SK-N-SH (cell line): ENCODE measurements around the gene EPB41L2. TPM values are rescaled to one million over a fixed set of nuclear protein-coding genes. Genes with fewer than 3 reads are reported as not detected.
A peak's percentile ranks its signal among the peaks of the same experiment; 100 is the strongest.

Experiments used
- CTCF ChIA-PET: fragments of 300-600, 350-600 bp; formaldehyde crosslinking; extraction: SDS; loops from one replicate; lab custom pipeline; 2021; lab: Yijun Ruan, JAX
- POLR2A ChIA-PET: fragments of 350-600 bp; sonication (Branson Sonifier 250); formaldehyde crosslinking; extraction: SDS; loops from one replicate; lab custom pipeline; 2020; ENCODE audit warnings: antibody characterized with exemption, inconsistent platforms; lab: Yijun Ruan, JAX
- DNase-seq: peaks from one replicate; pipeline ENCODE4 v3.0.0; 2012
- H2AFZ ChIP-seq: fragments of 200-600 bp; sonication (generic); 2 replicates; pipeline ENCODE4 v1.8.1; 2016; ENCODE audit warnings: antibody characterized with exemption, mild to moderate bottlenecking, low read depth
- H3F3A ChIP-seq: fragments of 200-600 bp; sonication (generic); replicated peaks from 2 replicates; pipeline ENCODE3; 2016; ENCODE audit warnings: antibody characterized with exemption, mild to moderate bottlenecking; ENCODE audit not compliant: insufficient read depth
- H3K27ac ChIP-seq, 2 experiments: fragments of 200-500 bp in 1 of 2; fragments of 200-600 bp in 1 of 2; sonication (Bioruptor generic) in 1 of 2; sonication (generic), shearing (Covaris generic) in 1 of 2; 2 replicates each; pipeline versions ENCODE4 v1.5.1 to v1.6.1; 2014 to 2016; ENCODE audit warnings: low read depth in 2 of 2, inconsistent platforms in 1 of 2, low read length in 1 of 2, mild to moderate bottlenecking in 1 of 2, mixed read lengths in 1 of 2
- H3K27me3 ChIP-seq: fragments of 200-600 bp; sonication (generic), shearing (Covaris generic); 2 replicates; pipeline ENCODE4 v1.6.1; 2016; ENCODE audit warnings: mixed run types; ENCODE audit not compliant: insufficient read depth
- H3K36me3 ChIP-seq, 2 experiments: fragments of 200-500 bp in 1 of 2; fragments of 200-600 bp in 1 of 2; sonication (Bioruptor generic) in 1 of 2; sonication (generic) in 1 of 2; replicated peaks in 1 of 2; 2 replicates each; pipeline versions ENCODE3 to v1.5.1; 2014 to 2016; ENCODE audit warnings: low read length in 1 of 2, mild to moderate bottlenecking in 1 of 2; ENCODE audit not compliant: insufficient read depth in 2 of 2, control insufficient read depth in 1 of 2
- H3K4me1 ChIP-seq, 2 experiments: fragments of 200-500 bp in 1 of 2; fragments of 200-600 bp in 1 of 2; sonication (Bioruptor generic) in 1 of 2; sonication (generic), shearing (Covaris generic) in 1 of 2; 2 replicates each; pipeline versions ENCODE4 v1.5.1 to v1.6.1; 2014 to 2016; ENCODE audit warnings: low read depth in 1 of 2, low read length in 1 of 2, mixed run types in 1 of 2; ENCODE audit not compliant: insufficient read depth in 2 of 2, control insufficient read depth in 1 of 2
- H3K4me2 ChIP-seq: fragments of 200-600 bp; sonication (generic), shearing (Covaris generic); 2 replicates; pipeline ENCODE4 v1.6.1; 2017; ENCODE audit warnings: mixed run types
- H3K4me3 ChIP-seq, 2 experiments: fragments of 200-500 bp in 1 of 2; fragments of 200-600 bp in 1 of 2; sonication (Bioruptor generic) in 1 of 2; sonication (generic), shearing (Covaris generic) in 1 of 2; 2 replicates each; pipeline versions ENCODE4 v1.5.1 to v1.8.1; 2014 to 2016; ENCODE audit warnings: low read depth in 2 of 2, inconsistent platforms in 1 of 2, low read length in 1 of 2, mild to moderate bottlenecking in 1 of 2, mixed read lengths in 1 of 2, moderate library complexity in 1 of 2
- H3K79me2 ChIP-seq: fragments of 200-600 bp; sonication (generic); 2 replicates; pipeline ENCODE4 v1.8.1; 2017; ENCODE audit warnings: mild to moderate bottlenecking; ENCODE audit not compliant: insufficient read depth
- H3K9ac ChIP-seq: fragments of 200-600 bp; sonication (generic); 2 replicates; pipeline ENCODE4 v1.6.1; 2017; ENCODE audit warnings: mixed run types
- H3K9me2 ChIP-seq: fragments of 200-600 bp; sonication (generic); 2 replicates; pipeline ENCODE4 v1.6.1; 2017; ENCODE audit warnings: mixed run types
- H3K9me3 ChIP-seq: fragments of 200-600 bp; sonication (generic); 2 replicates; pipeline ENCODE4 v1.6.1; 2017; ENCODE audit warnings: mixed run types, mild to moderate bottlenecking, moderate library complexity
- H4K20me1 ChIP-seq: fragments of 200-600 bp; sonication (generic); 2 replicates; pipeline ENCODE4 v1.6.1; 2017; ENCODE audit warnings: mild to moderate bottlenecking, mixed run types; ENCODE audit not compliant: insufficient read depth
- CHD2 ChIP-seq: fragments of 150-350 bp; IDR thresholded peaks from 2 replicates; pipeline ENCODE4 v1.6.1; 2018; ENCODE audit warnings: low read length; ENCODE audit not compliant: partially characterized antibody
- ELF1 ChIP-seq: IDR thresholded peaks from 2 replicates; pipeline ENCODE4 v1.4.0; 2012
- EZH2phosphoT487 ChIP-seq: fragments of 200-600 bp; sonication (generic); IDR thresholded peaks from 2 replicates; pipeline ENCODE4 v1.6.1; 2017; ENCODE audit warnings: low read depth, mixed run types, mild to moderate bottlenecking, antibody characterized with exemption, moderate library complexity, borderline replicate concordance
- GABPA ChIP-seq: IDR thresholded peaks from 2 replicates; pipeline ENCODE4 v1.4.0; 2012; ENCODE audit warnings: low read depth, mild to moderate bottlenecking
- GATA2 ChIP-seq: sonication (generic); formaldehyde crosslinking; IDR thresholded peaks from 2 replicates; pipeline ENCODE4 v1.5.0; 2020; ENCODE audit warnings: mild to moderate bottlenecking, missing genetic modification reagents
- JUND ChIP-seq: IDR thresholded peaks from 2 replicates; pipeline ENCODE4 v1.4.0; 2012
- MEF2A ChIP-seq: IDR thresholded peaks from 2 replicates; pipeline ENCODE4 v1.4.0; 2012; ENCODE audit warnings: low read depth, borderline replicate concordance
- MXI1 ChIP-seq: IDR thresholded peaks from 2 replicates; pipeline ENCODE4 v1.6.1; 2012; ENCODE audit warnings: mild to moderate bottlenecking, low read depth, low read length, improper control_type of control experiment
- NFIC ChIP-seq: IDR thresholded peaks from 2 replicates; pipeline ENCODE4 v1.4.0; 2012; ENCODE audit warnings: borderline replicate concordance
- NRF1 ChIP-seq: IDR thresholded peaks from 2 replicates; pipeline ENCODE4 v1.6.1; 2012; ENCODE audit warnings: low read depth, mild to moderate bottlenecking, low read length
- PBX3 ChIP-seq: IDR thresholded peaks from 2 replicates; pipeline ENCODE4; 2012
- POLR2AphosphoS5 ChIP-seq: IDR thresholded peaks from 2 replicates; pipeline ENCODE4 v1.6.1; 2012; ENCODE audit warnings: low read depth, low read length
- RAD21 ChIP-seq: IDR thresholded peaks from 2 replicates; pipeline ENCODE4 v1.6.1; 2012; ENCODE audit warnings: mild to moderate bottlenecking, low read length
- RCOR1 ChIP-seq: fragments of 150-350 bp; IDR thresholded peaks from 2 replicates; pipeline ENCODE4 v1.6.1; 2017; ENCODE audit warnings: antibody characterized with exemption, low read length
- RFX5 ChIP-seq: IDR thresholded peaks from 2 replicates; pipeline ENCODE4 v1.6.1; 2012; ENCODE audit warnings: mild to moderate bottlenecking, improper control_type of control experiment, low read length
- RXRA ChIP-seq: IDR thresholded peaks from 2 replicates; pipeline ENCODE4 v1.4.0; 2012; ENCODE audit warnings: low read depth, mild to moderate bottlenecking, borderline replicate concordance
- SIN3A ChIP-seq: IDR thresholded peaks from 2 replicates; pipeline ENCODE4 v1.6.1; 2012; ENCODE audit warnings: low read depth, mild to moderate bottlenecking, low read length, moderate library complexity, borderline replicate concordance
- TCF12 ChIP-seq: IDR thresholded peaks from 2 replicates; pipeline ENCODE4 v1.4.0; 2012
- TEAD4 ChIP-seq: IDR thresholded peaks from 2 replicates; pipeline ENCODE4 v1.4.0; 2012; ENCODE audit warnings: mild to moderate bottlenecking, borderline replicate concordance; ENCODE audit not compliant: insufficient read depth
- USF1 ChIP-seq: IDR thresholded peaks from 2 replicates; pipeline ENCODE4 v1.4.0; 2012; ENCODE audit warnings: low read depth, borderline replicate concordance
- USF2 ChIP-seq: fragments of 150-350 bp; IDR thresholded peaks from 2 replicates; pipeline ENCODE4 v1.6.1; 2017; ENCODE audit warnings: antibody characterized with exemption, low read length, low read depth, borderline replicate concordance
- YY1 ChIP-seq: IDR thresholded peaks from 2 replicates; pipeline ENCODE4 v1.4.0; 2012; ENCODE audit warnings: low read depth, mild to moderate bottlenecking
- WGBS: methylation state at CpG from one replicate; pipeline ENCODE4 v1.1.6; 2017; ENCODE audit warnings: low lambda C conversion rate; 5-methylcytosine and 5-hydroxymethylcytosine counted together
- polyA plus RNA-seq, 3 experiments: library from polyadenylated mRNA; depleted of rRNA; stranded (reverse); fragments of >200 nt; gene quantifications; 2 replicates each; pipeline ENCODE4 v1.2.3, GENCODE V29; 2012
- TF ChIP-seq, protein P1 (sequence below): IDR thresholded peaks from 2 replicates; pipeline ENCODE4 v1.4.0; 2012; ENCODE audit warnings: low read depth, borderline replicate concordance
- TF ChIP-seq, protein P2 (sequence below): fragments of 200-600 bp; sonication (generic); IDR thresholded peaks from 2 replicates; pipeline ENCODE4 v1.6.1; 2017; ENCODE audit warnings: antibody characterized with exemption, mild to moderate bottlenecking, moderate library complexity
- TF ChIP-seq, protein P3 (sequence below): IDR thresholded peaks from 2 replicates; pipeline ENCODE4 v1.4.0; 2012; ENCODE audit warnings: low read depth

The EPB41L2 gene
- polyA plus RNA-seq (2012; rRNA removed) = 1.4 and 1.9 TPM in 2 replicates
- polyA plus RNA-seq (2012; cell fraction: cytosol; rRNA removed) = 1.5 and 1.9 TPM in 2 replicates
- 2.3 and 4.1 TPM in 2 replicates for polyA plus RNA-seq (2012; cell fraction: nucleus; rRNA removed)

DNA sequence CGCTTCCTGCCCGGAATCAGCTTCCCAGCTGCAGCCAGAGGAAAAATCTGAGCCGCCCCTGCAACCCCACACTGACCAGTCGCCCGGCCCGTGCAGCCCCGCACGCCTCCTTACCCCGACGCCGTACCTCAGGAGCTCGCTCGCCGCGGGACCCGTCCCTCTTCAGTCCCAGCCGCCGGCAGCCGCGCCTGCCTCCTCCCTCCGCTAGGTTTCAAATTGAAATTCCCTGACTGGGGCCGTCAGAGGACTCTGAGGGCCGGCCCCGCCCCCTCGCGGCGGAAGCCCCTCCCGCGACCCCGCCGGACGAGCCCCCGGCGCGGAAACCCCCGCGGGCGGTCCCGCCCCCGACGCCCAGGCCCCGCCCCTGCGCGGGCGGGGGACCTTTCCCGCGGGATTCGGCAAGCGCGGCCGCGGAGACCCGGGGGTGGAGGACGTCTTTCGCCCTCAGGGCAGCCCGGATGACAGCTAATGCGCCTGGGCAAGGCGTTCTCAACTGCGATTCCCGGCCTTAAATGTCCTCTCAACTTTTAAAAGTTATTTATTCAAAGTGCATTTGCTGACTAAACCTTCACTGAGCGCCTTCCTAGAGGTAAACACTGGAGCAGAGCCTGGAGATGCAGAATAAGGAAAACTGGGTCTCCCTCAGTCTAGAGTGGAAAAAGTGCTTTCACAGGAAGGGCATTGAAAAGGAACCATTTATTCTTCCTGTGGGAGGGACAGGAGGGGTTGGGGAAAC lies at the start of gene EPB41L2:
Gene EPB41L2 (minus strand): TSS at position 218 of the 736 bp plus-strand sequence. CDS start 106,760 bp downstream, outside the sequence.
- Histone ChIP-seq H3K4me2 (peak within 1 kb of the TSS; percentile 76), H3K36me3 (no peaks in the 10 kb centered on the region), H3K27ac (no peak within 1 kb of the TSS), H3K4me1 (peaks cover 0 to 5% of the 10 kb centered on the region in 2 experiments; a peak in 1 of 4 replicates), H3K27me3 (peaks cover 49% of the 10 kb centered on the region; the same call in 1 of the 2 replicates), H3K9ac (peak within 1 kb of the TSS; percentile 20; the same call in 1 of the 2 replicates), H4K20me1 (no peaks in the 10 kb centered on the region), H3F3A (peaks cover 7% of the 10 kb centered on the region), H3K9me2 (no peaks in the 10 kb centered on the region), H3K9me3 (no peaks in the 10 kb centered on the region), H3K79me2 (no peaks in the 10 kb centered on the region), H2AFZ (peak within 1 kb of the TSS; percentile 82), H3K4me3 (peak within 1 kb of the TSS; percentile 48 to 69)
- CTCF ChIA-PET = no interaction called here
- DNase-seq = peak; percentile 69
- POLR2A ChIA-PET = no interaction called here
- no peak for TF ChIP-seq USF2
- no peak for TF ChIP-seq RCOR1
- no peak for TF ChIP-seq RAD21
- no peak for TF ChIP-seq MEF2A
- TF ChIP-seq USF1 = no peak
- TF ChIP-seq EZH2phosphoT487 = no peak
- no peak for TF ChIP-seq TEAD4
- TF ChIP-seq, protein P1, sequence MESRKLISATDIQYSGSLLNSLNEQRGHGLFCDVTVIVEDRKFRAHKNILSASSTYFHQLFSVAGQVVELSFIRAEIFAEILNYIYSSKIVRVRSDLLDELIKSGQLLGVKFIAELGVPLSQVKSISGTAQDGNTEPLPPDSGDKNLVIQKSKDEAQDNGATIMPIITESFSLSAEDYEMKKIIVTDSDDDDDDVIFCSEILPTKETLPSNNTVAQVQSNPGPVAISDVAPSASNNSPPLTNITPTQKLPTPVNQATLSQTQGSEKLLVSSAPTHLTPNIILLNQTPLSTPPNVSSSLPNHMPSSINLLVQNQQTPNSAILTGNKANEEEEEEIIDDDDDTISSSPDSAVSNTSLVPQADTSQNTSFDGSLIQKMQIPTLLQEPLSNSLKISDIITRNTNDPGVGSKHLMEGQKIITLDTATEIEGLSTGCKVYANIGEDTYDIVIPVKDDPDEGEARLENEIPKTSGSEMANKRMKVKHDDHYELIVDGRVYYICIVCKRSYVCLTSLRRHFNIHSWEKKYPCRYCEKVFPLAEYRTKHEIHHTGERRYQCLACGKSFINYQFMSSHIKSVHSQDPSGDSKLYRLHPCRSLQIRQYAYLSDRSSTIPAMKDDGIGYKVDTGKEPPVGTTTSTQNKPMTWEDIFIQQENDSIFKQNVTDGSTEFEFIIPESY = no peak
- TF ChIP-seq SIN3A = no peak
- TF ChIP-seq POLR2AphosphoS5 = no peak
- TF ChIP-seq MXI1 = no peak
- TF ChIP-seq, protein P2, sequence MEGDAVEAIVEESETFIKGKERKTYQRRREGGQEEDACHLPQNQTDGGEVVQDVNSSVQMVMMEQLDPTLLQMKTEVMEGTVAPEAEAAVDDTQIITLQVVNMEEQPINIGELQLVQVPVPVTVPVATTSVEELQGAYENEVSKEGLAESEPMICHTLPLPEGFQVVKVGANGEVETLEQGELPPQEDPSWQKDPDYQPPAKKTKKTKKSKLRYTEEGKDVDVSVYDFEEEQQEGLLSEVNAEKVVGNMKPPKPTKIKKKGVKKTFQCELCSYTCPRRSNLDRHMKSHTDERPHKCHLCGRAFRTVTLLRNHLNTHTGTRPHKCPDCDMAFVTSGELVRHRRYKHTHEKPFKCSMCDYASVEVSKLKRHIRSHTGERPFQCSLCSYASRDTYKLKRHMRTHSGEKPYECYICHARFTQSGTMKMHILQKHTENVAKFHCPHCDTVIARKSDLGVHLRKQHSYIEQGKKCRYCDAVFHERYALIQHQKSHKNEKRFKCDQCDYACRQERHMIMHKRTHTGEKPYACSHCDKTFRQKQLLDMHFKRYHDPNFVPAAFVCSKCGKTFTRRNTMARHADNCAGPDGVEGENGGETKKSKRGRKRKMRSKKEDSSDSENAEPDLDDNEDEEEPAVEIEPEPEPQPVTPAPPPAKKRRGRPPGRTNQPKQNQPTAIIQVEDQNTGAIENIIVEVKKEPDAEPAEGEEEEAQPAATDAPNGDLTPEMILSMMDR = peak; percentile 13
- TF ChIP-seq RXRA = no peak
- TF ChIP-seq ELF1 = no peak
- no peak for TF ChIP-seq TCF12
- no peak for TF ChIP-seq NFIC
- TF ChIP-seq CHD2 = peak; percentile 10
- no peak for TF ChIP-seq PBX3
- TF ChIP-seq YY1 = no peak
- TF ChIP-seq JUND = no peak
- TF ChIP-seq RFX5 = no peak
- TF ChIP-seq, protein P3, sequence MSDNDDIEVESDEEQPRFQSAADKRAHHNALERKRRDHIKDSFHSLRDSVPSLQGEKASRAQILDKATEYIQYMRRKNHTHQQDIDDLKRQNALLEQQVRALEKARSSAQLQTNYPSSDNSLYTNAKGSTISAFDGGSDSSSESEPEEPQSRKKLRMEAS = no peak
- TF ChIP-seq GABPA = no peak; the same call in 1 of the 2 replicates
- TF ChIP-seq NRF1 = 0 out of 2 replicates have a peak, but pooled peaks have one; percentile 18
- TF ChIP-seq GATA2 (CRISPR knock-in tag) = no peak
- WGBS = 0% methylated on average over 8 of the region's 61 CpGs
